H54 (cell line): ENCODE results near the gene RELB.

Source experiments
- DNase-seq: peaks from one replicate; pipeline ENCODE4 v3.0.0; 2011; ENCODE audit warnings: low spot score, mixed read lengths; ENCODE audit not compliant: insufficient read length
- FAIRE-seq: peaks from 3 replicates; lab custom pipeline; 2011; peaks lifted over from hg19 to GRCh38; lab: Jason Lieb, UNC
- POLR2A ChIP-seq: IDR thresholded peaks from 2 replicates; pipeline ENCODE4 v1.6.1; 2011; ENCODE audit warnings: low read depth, mild to moderate bottlenecking, low read length

RELB gene

GRCh38 chr19:45082170-45082569, 80.9 kb downstream of the RELB start:
- no peak for TF ChIP-seq POLR2A
- FAIRE-seq: no peak

GRCh38 chr19:45086480-45086879, 85.2 kb downstream of the RELB start:
- DNase-seq: no peak
- TF ChIP-seq POLR2A: no peak
- FAIRE-seq: no peak

More at GRCh38 chr19:45082170-45082569, 80.9 kb downstream of the RELB start:
- DNase-seq: no peak

- FAIRE-seq: no peak
- TF ChIP-seq POLR2A: no peak
These were observed 86.3 kb downstream of the RELB start for GRCh38 chr19:45087531-45087930.

More at GRCh38 chr19:45087531-45087930, 86.3 kb downstream of the RELB start:
- no peak for DNase-seq
